ENCODE measurements around the gene MKNK1. TPM values are rescaled to one million over a fixed set of nuclear protein-coding genes. Genes with fewer than 3 reads are reported as not detected.

The MKNK1 gene
- total RNA-seq, 1 donor from 2014 or later = 28.0 TPM

- Mint-ChIP-seq H3K4me1 (peaks cover 23% of the 10 kb centered on the region), H3K4me3 (peak overlapping the region; percentile 64), H3K27ac (ENCODE audit: unreplicated experiment) (no peak overlapping the region), H3K9me3 (no peaks in the 10 kb centered on the region), H3K27me3 (ENCODE audit: low read depth) (no peaks in the 10 kb centered on the region), H3K36me3 (ENCODE audit: low read depth) (no peaks in the 10 kb centered on the region)
- DNase-seq (ENCODE audit: low read depth, low spot score) = no peak
- TF ChIP-seq CTCF (conservative IDR thresholded peaks at IDR 0.05) = no peak
These were observed 2.6 kb downstream of the MKNK1 start for GRCh38 chr1:46601257-46602007.

GRCh38 chr1:46599059-46599970 lies 4.8 kb downstream of the MKNK1 start:
- TF ChIP-seq CTCF (conservative IDR thresholded peaks at IDR 0.05) = no peak
- H3K36me3 Mint-ChIP-seq (ENCODE audit: low read depth) = no peaks in the 10 kb centered on the region
- no peaks in the 10 kb centered on the region for H3K27me3 Mint-ChIP-seq (ENCODE audit: low read depth)
- peaks cover 17% of the 10 kb centered on the region for H3K4me1 Mint-ChIP-seq
- DNase-seq (ENCODE audit: low read depth, low spot score) = no peak
- H3K9me3 Mint-ChIP-seq = no peaks in the 10 kb centered on the region
- H3K27ac Mint-ChIP-seq (ENCODE audit: unreplicated experiment) = no peak overlapping the region
- H3K4me3 Mint-ChIP-seq = no peak overlapping the region

- peaks cover 2% of the 10 kb centered on the region for H3K4me1 Mint-ChIP-seq
- no peak for TF ChIP-seq CTCF (conservative IDR thresholded peaks at IDR 0.05)
- H3K9me3 Mint-ChIP-seq = no peaks in the 10 kb centered on the region
- no peaks in the 10 kb centered on the region for H3K27me3 Mint-ChIP-seq (ENCODE audit: low read depth)
- H3K36me3 Mint-ChIP-seq (ENCODE audit: low read depth) = peaks cover 7% of the 10 kb centered on the region
- no peak overlapping the region for H3K27ac Mint-ChIP-seq (ENCODE audit: unreplicated experiment)
- no peak for DNase-seq (ENCODE audit: low read depth, low spot score)
- no peak overlapping the region for H3K4me3 Mint-ChIP-seq
These were observed 7.2 kb downstream of the MKNK1 start for GRCh38 chr1:46596846-46597245.

GRCh38 chr1:46596036-46596435 lies 8.0 kb downstream of the MKNK1 start:
- Mint-ChIP-seq H3K4me3 (no peak overlapping the region), H3K36me3 (ENCODE audit: low read depth) (peaks cover 7% of the 10 kb centered on the region), H3K27me3 (ENCODE audit: low read depth) (no peaks in the 10 kb centered on the region), H3K27ac (ENCODE audit: unreplicated experiment) (no peak overlapping the region), H3K4me1 (no peaks in the 10 kb centered on the region), H3K9me3 (no peaks in the 10 kb centered on the region)
- no peak for DNase-seq (ENCODE audit: low read depth, low spot score)
- no peak for TF ChIP-seq CTCF (conservative IDR thresholded peaks at IDR 0.05)

- H3K4me1 Mint-ChIP-seq = no peaks in the 10 kb centered on the region
- H3K9me3 Mint-ChIP-seq = no peaks in the 10 kb centered on the region
- no peak overlapping the region for H3K27ac Mint-ChIP-seq (ENCODE audit: unreplicated experiment)
- peaks cover 10% of the 10 kb centered on the region for H3K36me3 Mint-ChIP-seq (ENCODE audit: low read depth)
- no peak for DNase-seq (ENCODE audit: low read depth, low spot score)
- H3K27me3 Mint-ChIP-seq (ENCODE audit: low read depth) = no peaks in the 10 kb centered on the region
- H3K4me3 Mint-ChIP-seq = no peak overlapping the region
- no peak for TF ChIP-seq CTCF (conservative IDR thresholded peaks at IDR 0.05)
These were observed 8.9 kb downstream of the MKNK1 start for GRCh38 chr1:46595127-46595526.

Data from neural crest cell (in vitro differentiated cells).